Measurements from ENCODE around the gene PPM1H.

Gene PPM1H

DNA sequence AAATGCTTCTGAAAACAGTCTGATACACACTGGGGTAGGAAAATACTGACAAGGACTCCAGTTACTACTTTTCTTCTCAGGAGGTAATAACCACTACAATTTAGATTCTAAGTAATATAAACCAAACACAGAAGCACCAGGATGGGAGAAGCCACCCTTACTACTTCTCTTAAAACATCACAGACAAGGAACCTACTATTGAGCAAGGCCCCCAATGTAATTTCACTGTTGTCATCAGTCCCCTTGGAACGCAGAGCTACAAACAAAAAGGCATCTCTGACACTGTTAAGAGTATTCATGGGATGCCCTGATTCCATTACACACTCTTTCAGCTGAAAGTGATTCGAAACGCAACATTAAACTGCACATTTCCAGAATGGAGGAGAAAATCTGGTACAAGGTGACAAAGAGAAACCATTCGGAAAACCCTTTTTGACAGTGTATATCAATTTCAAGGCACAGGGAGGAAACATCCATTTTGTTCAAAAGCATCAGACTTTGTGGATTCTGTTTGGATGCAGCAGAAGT is 185.9 kb downstream of the PPM1H start:
- no peak for DNase-seq
- H2BK12ac ChIP-seq (ENCODE audit: low read length in 2 of 2): no peak overlapping the region
- WGBS: 93% methylated on average over 4 of the region's 4 CpGs

DNA sequence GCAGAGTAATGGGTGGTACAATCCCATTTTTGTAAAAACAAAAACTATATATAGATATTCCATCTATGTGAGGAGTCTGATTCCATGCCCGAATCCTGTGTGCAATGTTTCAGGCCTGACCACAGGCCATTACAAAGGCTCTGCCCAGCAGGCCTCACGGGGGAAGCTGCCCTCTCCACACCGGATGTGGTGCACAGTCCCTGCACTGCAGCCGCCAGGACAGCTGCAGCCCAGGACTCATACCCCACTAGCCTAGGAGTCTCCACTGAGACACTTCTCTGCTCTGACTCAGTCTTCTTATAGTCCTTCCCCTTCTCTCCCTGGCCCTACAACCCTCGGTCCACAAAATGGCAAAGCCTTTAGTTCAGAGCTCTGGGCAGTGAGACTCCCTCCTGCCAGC is 190.4 kb downstream of the PPM1H start:
- H3K9me3 ChIP-seq (ENCODE audit: control insufficient read depth, low read length): no peaks in the 10 kb centered on the region
- no peak overlapping the region for H3K14ac ChIP-seq (ENCODE audit: low read length in 2 of 2)
- H4K8ac ChIP-seq (ENCODE audit: low read length): no peak overlapping the region
- no peak overlapping the region for H2AK5ac ChIP-seq (ENCODE audit: low read length, severe bottlenecking)
- H3K23ac ChIP-seq (ENCODE audit: low read length in 2 of 2): peak overlapping the region in 1 of 2 experiments; percentile 57
- 69% methylated on average over 5 of the region's 5 CpGs for WGBS
- no peaks in the 10 kb centered on the region for H3K36me3 ChIP-seq (ENCODE audit: control insufficient read depth in 1 of 2, insufficient read depth in 2 of 2, low read depth in 1 of 2, low read length in 2 of 2)
- H3K4me1 ChIP-seq (ENCODE audit: control insufficient read depth, insufficient read depth, low read depth, low read length): peaks cover 4% of the 10 kb centered on the region
- H3K9ac ChIP-seq (ENCODE audit: low read length): no peak overlapping the region
- no peaks in the 10 kb centered on the region for H3K27me3 ChIP-seq (ENCODE audit: control insufficient read depth in 1 of 2, insufficient read depth in 1 of 2, low read length in 2 of 2)
- no peak overlapping the region for H4K91ac ChIP-seq (ENCODE audit: low read length)
- peak overlapping the region in 1 of 2 experiments; percentile 78 for H3K18ac ChIP-seq (ENCODE audit: low read depth in 1 of 2, low read length in 2 of 2)
- peak; percentile 30 for DNase-seq
- H2AFZ ChIP-seq (ENCODE audit: low read depth, low read length): peak overlapping the region; percentile 1
- H3K4ac ChIP-seq (ENCODE audit: low read depth in 1 of 2, low read length in 2 of 2): no peak overlapping the region
- peaks cover 3% of the 10 kb centered on the region for H3K79me1 ChIP-seq (replicated peaks; ENCODE audit: low read length, poor library complexity, severe bottlenecking)
- H3K27ac ChIP-seq (ENCODE audit: low read length, poor library complexity, severe bottlenecking): no peak overlapping the region
- H2BK15ac ChIP-seq (ENCODE audit: low read depth, poor library complexity, severe bottlenecking): no peak overlapping the region
- H3K4me3 ChIP-seq (ENCODE audit: insufficient read depth in 1 of 2, low read depth in 1 of 2, low read length in 2 of 2): no peak overlapping the region
- no peak overlapping the region for H2BK12ac ChIP-seq (ENCODE audit: low read length in 2 of 2)
- H2BK5ac ChIP-seq (ENCODE audit: low read depth, low read length, poor library complexity, severe bottlenecking): no peak overlapping the region
- no peak overlapping the region for H3K4me2 ChIP-seq (ENCODE audit: low read length, poor library complexity, severe bottlenecking)
- no peak overlapping the region for H2BK120ac ChIP-seq (ENCODE audit: low read depth, low read length)

More for the DNA sequence above, 185.9 kb downstream of the PPM1H start:
- H2BK15ac ChIP-seq (ENCODE audit: low read depth, poor library complexity, severe bottlenecking): no peak overlapping the region
- no peak overlapping the region for H3K4ac ChIP-seq (ENCODE audit: low read depth in 1 of 2, low read length in 2 of 2)
- no peak overlapping the region for H2BK5ac ChIP-seq (ENCODE audit: low read depth, low read length, poor library complexity, severe bottlenecking)
- no peak overlapping the region for H3K14ac ChIP-seq (ENCODE audit: low read length in 2 of 2)
- H4K91ac ChIP-seq (ENCODE audit: low read length): no peak overlapping the region
- no peak overlapping the region for H3K4me2 ChIP-seq (ENCODE audit: low read length, poor library complexity, severe bottlenecking)
- H2BK120ac ChIP-seq (ENCODE audit: low read depth, low read length): no peak overlapping the region
- no peaks in the 10 kb centered on the region for H3K36me3 ChIP-seq (ENCODE audit: control insufficient read depth in 1 of 2, insufficient read depth in 2 of 2, low read depth in 1 of 2, low read length in 2 of 2)
- H3K4me3 ChIP-seq (ENCODE audit: insufficient read depth in 1 of 2, low read depth in 1 of 2, low read length in 2 of 2): no peak overlapping the region
- H3K27ac ChIP-seq (ENCODE audit: low read length, poor library complexity, severe bottlenecking): no peak overlapping the region
- no peak overlapping the region for H3K23ac ChIP-seq (ENCODE audit: low read length in 2 of 2)
- H2AFZ ChIP-seq (ENCODE audit: low read depth, low read length): no peak overlapping the region
- H4K8ac ChIP-seq (ENCODE audit: low read length): no peak overlapping the region
- H3K4me1 ChIP-seq (ENCODE audit: control insufficient read depth, insufficient read depth, low read depth, low read length): peaks cover 4% of the 10 kb centered on the region
- no peak overlapping the region for H2AK5ac ChIP-seq (ENCODE audit: low read length, severe bottlenecking)
- H3K79me1 ChIP-seq (replicated peaks; ENCODE audit: low read length, poor library complexity, severe bottlenecking): peaks cover 3% of the 10 kb centered on the region
- no peaks in the 10 kb centered on the region for H3K9me3 ChIP-seq (ENCODE audit: control insufficient read depth, low read length)
- no peak overlapping the region for H3K18ac ChIP-seq (ENCODE audit: low read depth in 1 of 2, low read length in 2 of 2)
- no peak overlapping the region for H3K9ac ChIP-seq (ENCODE audit: low read length)
- no peaks in the 10 kb centered on the region for H3K27me3 ChIP-seq (ENCODE audit: control insufficient read depth in 1 of 2, insufficient read depth in 1 of 2, low read length in 2 of 2)

DNA sequence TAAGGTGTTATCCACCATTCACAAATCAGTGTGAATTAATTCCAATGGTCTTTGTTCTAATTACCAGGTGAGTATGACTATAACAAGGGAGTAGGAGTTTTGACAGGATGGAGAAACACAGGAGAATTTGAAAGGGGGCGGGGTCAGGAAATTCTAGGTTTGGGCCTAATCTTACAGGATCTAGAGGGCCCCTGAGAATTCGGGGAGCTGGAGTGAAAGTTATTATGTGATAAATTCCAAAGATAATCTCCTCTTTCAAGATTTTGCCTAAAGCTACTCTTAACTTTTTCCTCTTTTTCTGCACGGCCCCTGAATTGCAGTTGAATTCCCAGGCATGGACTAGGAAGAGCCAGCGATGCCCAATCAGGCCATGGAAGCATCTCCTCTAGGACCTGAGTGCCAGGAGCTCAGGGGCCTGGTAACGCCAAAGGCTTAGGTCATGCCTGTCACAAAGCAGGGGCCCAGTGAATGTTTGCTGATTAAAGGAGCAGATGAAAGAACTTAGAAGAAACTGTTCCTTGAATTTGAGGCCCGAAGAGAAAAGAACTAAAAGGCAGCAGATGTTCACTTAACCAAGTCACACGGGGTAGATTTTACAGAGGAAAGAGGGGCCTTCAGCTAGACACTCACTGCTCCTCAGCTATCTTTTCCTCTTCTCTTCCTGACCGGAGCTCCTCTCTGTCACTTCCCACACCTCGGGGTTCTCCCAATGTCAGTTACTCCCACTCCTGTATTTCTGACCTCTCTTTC is 195.5 kb downstream of the PPM1H start:
- Histone ChIP-seq H2BK15ac (ENCODE audit: low read depth, poor library complexity, severe bottlenecking) (no peak overlapping the region), H3K18ac (ENCODE audit: low read depth in 1 of 2, low read length in 2 of 2) (no peak overlapping the region), H3K4me2 (ENCODE audit: low read length, poor library complexity, severe bottlenecking) (no peak overlapping the region), H2BK12ac (ENCODE audit: low read length in 2 of 2) (no peak overlapping the region), H3K9ac (ENCODE audit: low read length) (peak overlapping the region; percentile 39), H3K79me1 (replicated peaks; ENCODE audit: low read length, poor library complexity, severe bottlenecking) (peaks cover 3% of the 10 kb centered on the region), H3K14ac (ENCODE audit: low read length in 2 of 2) (no peak overlapping the region), H2AFZ (ENCODE audit: low read depth, low read length) (no peak overlapping the region), H3K4me3 (ENCODE audit: insufficient read depth in 1 of 2, low read depth in 1 of 2, low read length in 2 of 2) (no peak overlapping the region), H3K27me3 (ENCODE audit: control insufficient read depth in 1 of 2, insufficient read depth in 1 of 2, low read length in 2 of 2) (no peaks in the 10 kb centered on the region), H3K36me3 (ENCODE audit: control insufficient read depth in 1 of 2, insufficient read depth in 2 of 2, low read depth in 1 of 2, low read length in 2 of 2) (no peaks in the 10 kb centered on the region), H4K8ac (ENCODE audit: low read length) (no peak overlapping the region), H2BK120ac (ENCODE audit: low read depth, low read length) (no peak overlapping the region), H4K91ac (ENCODE audit: low read length) (no peak overlapping the region), H3K9me3 (ENCODE audit: control insufficient read depth, low read length) (no peaks in the 10 kb centered on the region), H3K4me1 (ENCODE audit: control insufficient read depth, insufficient read depth, low read depth, low read length) (peaks cover 2% of the 10 kb centered on the region), H3K27ac (ENCODE audit: low read length, poor library complexity, severe bottlenecking) (no peak overlapping the region), H3K23ac (ENCODE audit: low read length in 2 of 2) (no peak overlapping the region), H2AK5ac (ENCODE audit: low read length, severe bottlenecking) (no peak overlapping the region), H3K4ac (ENCODE audit: low read depth in 1 of 2, low read length in 2 of 2) (no peak overlapping the region), H2BK5ac (ENCODE audit: low read depth, low read length, poor library complexity, severe bottlenecking) (no peak overlapping the region)
- no peak for DNase-seq
- WGBS: 87% methylated on average over 8 of the region's 9 CpGs

- Histone ChIP-seq H3K27ac (ENCODE audit: low read length, poor library complexity, severe bottlenecking) (no peak overlapping the region), H3K18ac (ENCODE audit: low read depth in 1 of 2, low read length in 2 of 2) (no peak overlapping the region), H2BK120ac (ENCODE audit: low read depth, low read length) (no peak overlapping the region), H2AFZ (ENCODE audit: low read depth, low read length) (no peak overlapping the region), H3K14ac (ENCODE audit: low read length in 2 of 2) (no peak overlapping the region), H3K4me2 (ENCODE audit: low read length, poor library complexity, severe bottlenecking) (no peak overlapping the region), H3K9me3 (ENCODE audit: control insufficient read depth, low read length) (no peaks in the 10 kb centered on the region), H3K9ac (ENCODE audit: low read length) (no peak overlapping the region), H4K8ac (ENCODE audit: low read length) (no peak overlapping the region), H2AK5ac (ENCODE audit: low read length, severe bottlenecking) (no peak overlapping the region), H2BK12ac (ENCODE audit: low read length in 2 of 2) (no peak overlapping the region), H3K27me3 (ENCODE audit: control insufficient read depth in 1 of 2, insufficient read depth in 1 of 2, low read length in 2 of 2) (no peaks in the 10 kb centered on the region), H3K79me1 (replicated peaks; ENCODE audit: low read length, poor library complexity, severe bottlenecking) (peaks cover 3% of the 10 kb centered on the region), H2BK5ac (ENCODE audit: low read depth, low read length, poor library complexity, severe bottlenecking) (no peak overlapping the region), H2BK15ac (ENCODE audit: low read depth, poor library complexity, severe bottlenecking) (no peak overlapping the region), H3K4ac (ENCODE audit: low read depth in 1 of 2, low read length in 2 of 2) (no peak overlapping the region), H3K4me3 (ENCODE audit: insufficient read depth in 1 of 2, low read depth in 1 of 2, low read length in 2 of 2) (no peak overlapping the region), H3K23ac (ENCODE audit: low read length in 2 of 2) (no peak overlapping the region), H3K4me1 (ENCODE audit: control insufficient read depth, insufficient read depth, low read depth, low read length) (peaks cover 2% of the 10 kb centered on the region), H4K91ac (ENCODE audit: low read length) (no peak overlapping the region), H3K36me3 (ENCODE audit: control insufficient read depth in 1 of 2, insufficient read depth in 2 of 2, low read depth in 1 of 2, low read length in 2 of 2) (no peaks in the 10 kb centered on the region)
- DNase-seq: no peak
- 96% methylated on average over 8 of the region's 8 CpGs for WGBS
Observed at GRCh38 chr12:62738616-62739015, 196.3 kb downstream of the PPM1H start.

Measured in mesenchymal stem cell (in vitro differentiated cells and primary cell).